ENCODE results near the gene OXA1L.
"Not testable (repeated sequence)": the region's sequence is repeated elsewhere in the genome, so short reads cannot be mapped to it uniquely, and the experiment has no call there.

The OXA1L gene

GRCh38 chr14:22735096-22735495 is 31.4 kb upstream of the OXA1L start:
- H3K27ac ChIP-seq = no peak overlapping the region
- TF ChIP-seq FOXP2 (optimal IDR thresholded peaks at IDR 0.05; ENCODE audit: control extremely low read depth, extremely low read length, insufficient read depth) (no peak), EZH2 (IDR thresholded peaks at IDR 0.05) (no peak), POLR2AphosphoS5 (IDR thresholded peaks at IDR 0.05; ENCODE audit: borderline replicate concordance, low read depth, low read length) (no peak)
- H3K9ac ChIP-seq (ENCODE audit: insufficient read length) = no peak overlapping the region
- no peak for DNase-seq (ENCODE audit: low read depth, low spot score)
- no peaks in the 10 kb centered on the region for H3K36me3 ChIP-seq (ENCODE audit: insufficient read depth, low read length)
- no peak overlapping the region for H3K4me3 ChIP-seq
- peaks cover 3% of the 10 kb centered on the region; the same call in 1 of the 2 replicates for H3K9me3 ChIP-seq (ENCODE audit: low read depth, low read length)

GRCh38 chr14:22736384-22736783 is 30.1 kb upstream of the OXA1L start:
- H3K9ac ChIP-seq (ENCODE audit: insufficient read length); DNase-seq (ENCODE audit: low read depth, low spot score); H3K9me3 ChIP-seq (ENCODE audit: low read depth, low read length); H3K27ac ChIP-seq; H3K36me3 ChIP-seq (ENCODE audit: insufficient read depth, low read length); H3K4me3 ChIP-seq: not testable (repeated sequence)

GRCh38 chr14:22737052-22737451 is 29.4 kb upstream of the OXA1L start:
- H3K36me3 ChIP-seq (ENCODE audit: insufficient read depth, low read length) = no peaks in the 10 kb centered on the region
- peaks cover 3% of the 10 kb centered on the region; the same call in 1 of the 2 replicates for H3K9me3 ChIP-seq (ENCODE audit: low read depth, low read length)
- no peak overlapping the region for H3K4me3 ChIP-seq
- no peak for DNase-seq (ENCODE audit: low read depth, low spot score)
- H3K27ac ChIP-seq = no peak overlapping the region
- TF ChIP-seq POLR2AphosphoS5 (IDR thresholded peaks at IDR 0.05; ENCODE audit: borderline replicate concordance, low read depth, low read length) (no peak), FOXP2 (optimal IDR thresholded peaks at IDR 0.05; ENCODE audit: control extremely low read depth, extremely low read length, insufficient read depth) (no peak), EZH2 (IDR thresholded peaks at IDR 0.05) (no peak)
- H3K9ac ChIP-seq (ENCODE audit: insufficient read length) = no peak overlapping the region

DNA sequence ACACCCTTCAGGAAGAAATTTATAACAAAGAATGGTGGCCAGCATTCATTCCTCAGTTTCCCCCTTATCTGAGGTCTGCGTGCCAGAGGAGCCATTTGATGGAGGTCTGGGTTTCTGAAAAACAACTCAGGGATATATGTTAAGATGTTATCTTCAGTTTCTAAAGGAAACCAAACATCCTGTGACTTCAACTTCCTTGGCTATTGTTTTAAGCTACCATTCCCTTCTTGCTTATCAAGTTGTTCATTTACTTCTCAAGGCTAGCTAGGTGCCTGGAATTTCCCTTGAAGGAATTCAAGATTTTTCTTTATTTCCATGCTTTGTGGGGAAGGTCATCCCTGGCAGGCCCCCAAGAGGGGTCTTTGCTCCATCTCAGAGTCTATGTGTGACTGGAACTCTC is 27.1 kb upstream of the OXA1L start:
- H3K27ac ChIP-seq = no peak overlapping the region
- TF ChIP-seq FOXP2 (optimal IDR thresholded peaks at IDR 0.05; ENCODE audit: control extremely low read depth, extremely low read length, insufficient read depth) = no peak
- no peak for TF ChIP-seq POLR2AphosphoS5 (IDR thresholded peaks at IDR 0.05; ENCODE audit: borderline replicate concordance, low read depth, low read length)
- TF ChIP-seq EZH2 (IDR thresholded peaks at IDR 0.05) = no peak
- H3K9me3 ChIP-seq (ENCODE audit: low read depth, low read length) = peaks cover 3% of the 10 kb centered on the region; the same call in 1 of the 2 replicates
- no peak for DNase-seq (ENCODE audit: low read depth, low spot score)
- no peaks in the 10 kb centered on the region for H3K36me3 ChIP-seq (ENCODE audit: insufficient read depth, low read length)
- H3K4me3 ChIP-seq = no peak overlapping the region
- no peak overlapping the region for H3K9ac ChIP-seq (ENCODE audit: insufficient read length)

DNA sequence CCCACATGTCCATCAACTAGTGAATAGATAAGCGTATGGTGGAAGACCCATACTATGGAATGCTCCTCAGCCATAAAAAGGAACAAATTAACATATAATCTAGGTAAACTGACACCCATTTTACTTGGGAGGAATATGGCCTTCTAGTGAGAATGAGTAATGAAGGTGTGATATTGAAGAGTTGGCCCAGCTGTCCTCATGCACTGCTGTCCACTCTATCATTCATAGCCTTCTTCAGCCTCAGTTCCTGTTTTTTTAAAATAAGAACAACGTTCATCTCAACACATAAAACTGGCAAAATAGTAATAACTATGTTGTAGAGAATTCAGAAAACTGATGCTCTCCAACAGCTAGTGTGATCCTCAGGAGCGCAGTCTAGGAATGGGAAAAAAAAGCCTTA is 26.5 kb upstream of the OXA1L start:
- Histone ChIP-seq H3K9me3 (ENCODE audit: low read depth, low read length) (peaks cover 3% of the 10 kb centered on the region; the same call in 1 of the 2 replicates), H3K9ac (ENCODE audit: insufficient read length) (no peak overlapping the region), H3K27ac (no peak overlapping the region), H3K4me3 (no peak overlapping the region), H3K36me3 (ENCODE audit: insufficient read depth, low read length) (no peaks in the 10 kb centered on the region)
- TF ChIP-seq FOXP2 (optimal IDR thresholded peaks at IDR 0.05; ENCODE audit: control extremely low read depth, extremely low read length, insufficient read depth) (no peak), POLR2AphosphoS5 (IDR thresholded peaks at IDR 0.05; ENCODE audit: borderline replicate concordance, low read depth, low read length) (no peak), EZH2 (IDR thresholded peaks at IDR 0.05) (no peak)
- no peak for DNase-seq (ENCODE audit: low read depth, low spot score)

GRCh38 chr14:22747769-22748168 is 18.7 kb upstream of the OXA1L start:
- Histone ChIP-seq H3K36me3 (ENCODE audit: insufficient read depth, low read length) (no peaks in the 10 kb centered on the region), H3K9ac (ENCODE audit: insufficient read length) (no peak overlapping the region), H3K27ac (no peak overlapping the region), H3K4me3 (no peak overlapping the region), H3K9me3 (ENCODE audit: low read depth, low read length) (no peaks in the 10 kb centered on the region)
- TF ChIP-seq POLR2AphosphoS5 (IDR thresholded peaks at IDR 0.05; ENCODE audit: borderline replicate concordance, low read depth, low read length) (no peak), FOXP2 (optimal IDR thresholded peaks at IDR 0.05; ENCODE audit: control extremely low read depth, extremely low read length, insufficient read depth) (no peak), EZH2 (IDR thresholded peaks at IDR 0.05) (no peak)
- DNase-seq (ENCODE audit: low read depth, low spot score) = no peak

GRCh38 chr14:22748206-22748605 is 18.3 kb upstream of the OXA1L start:
- no peaks in the 10 kb centered on the region for H3K9me3 ChIP-seq (ENCODE audit: low read depth, low read length)
- H3K9ac ChIP-seq (ENCODE audit: insufficient read length) = no peak overlapping the region
- H3K27ac ChIP-seq = no peak overlapping the region
- H3K36me3 ChIP-seq (ENCODE audit: insufficient read depth, low read length) = no peaks in the 10 kb centered on the region
- DNase-seq (ENCODE audit: low read depth, low spot score) = no peak
- TF ChIP-seq POLR2AphosphoS5 (IDR thresholded peaks at IDR 0.05; ENCODE audit: borderline replicate concordance, low read depth, low read length) = no peak
- TF ChIP-seq FOXP2 (optimal IDR thresholded peaks at IDR 0.05; ENCODE audit: control extremely low read depth, extremely low read length, insufficient read depth) = no peak
- TF ChIP-seq EZH2 (IDR thresholded peaks at IDR 0.05) = no peak
- H3K4me3 ChIP-seq = no peak overlapping the region

DNA sequence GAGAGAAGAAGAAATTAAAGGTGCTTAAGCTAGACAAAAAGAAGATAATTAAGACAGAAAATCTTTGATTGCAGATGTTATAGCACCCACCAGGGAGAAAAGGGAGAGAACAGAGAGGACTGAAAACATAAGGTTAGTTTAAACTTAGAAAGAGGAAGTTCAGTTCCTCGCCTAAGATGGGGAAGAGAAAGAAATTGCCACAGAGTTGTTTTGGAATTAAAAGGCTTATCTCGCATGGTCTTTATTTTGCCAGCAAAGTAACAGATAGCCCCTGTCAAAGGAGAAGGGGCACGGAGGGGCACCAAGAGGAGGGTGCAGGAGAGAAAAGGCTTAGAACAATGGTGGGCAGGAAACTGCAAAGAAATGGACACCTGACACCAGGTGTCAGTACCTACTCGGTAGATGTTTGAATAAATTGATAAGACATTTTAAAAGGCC is 17.8 kb upstream of the OXA1L start:
- Histone ChIP-seq H3K27ac (no peak overlapping the region), H3K9me3 (ENCODE audit: low read depth, low read length) (no peaks in the 10 kb centered on the region), H3K36me3 (ENCODE audit: insufficient read depth, low read length) (no peaks in the 10 kb centered on the region), H3K9ac (ENCODE audit: insufficient read length) (no peak overlapping the region), H3K4me3 (no peak overlapping the region)
- DNase-seq (ENCODE audit: low read depth, low spot score) = no peak
- TF ChIP-seq POLR2AphosphoS5 (IDR thresholded peaks at IDR 0.05; ENCODE audit: borderline replicate concordance, low read depth, low read length) (no peak), FOXP2 (optimal IDR thresholded peaks at IDR 0.05; ENCODE audit: control extremely low read depth, extremely low read length, insufficient read depth) (no peak), EZH2 (IDR thresholded peaks at IDR 0.05) (no peak)

GRCh38 chr14:22752422-22752821 is 14.1 kb upstream of the OXA1L start:
- no peak overlapping the region for H3K27ac ChIP-seq
- H3K4me3 ChIP-seq = no peak overlapping the region
- DNase-seq (ENCODE audit: low read depth, low spot score) = no peak
- H3K9ac ChIP-seq (ENCODE audit: insufficient read length) = no peak overlapping the region
- no peaks in the 10 kb centered on the region for H3K36me3 ChIP-seq (ENCODE audit: insufficient read depth, low read length)
- TF ChIP-seq POLR2AphosphoS5 (IDR thresholded peaks at IDR 0.05; ENCODE audit: borderline replicate concordance, low read depth, low read length) (no peak), EZH2 (IDR thresholded peaks at IDR 0.05) (no peak), FOXP2 (optimal IDR thresholded peaks at IDR 0.05; ENCODE audit: control extremely low read depth, extremely low read length, insufficient read depth) (no peak)
- no peaks in the 10 kb centered on the region for H3K9me3 ChIP-seq (ENCODE audit: low read depth, low read length)

Data from SK-N-MC (cell line).